NOMO-1 (cell line): ENCODE results near the gene AGBL3.

Experiments used
- DNase-seq, 2 experiments: peaks; one replicate each; lab custom pipeline; 2025; ENCODE audit not compliant: unreplicated experiment in 2 of 2; lab: John Stamatoyannopoulos, UW

Gene AGBL3

DNA sequence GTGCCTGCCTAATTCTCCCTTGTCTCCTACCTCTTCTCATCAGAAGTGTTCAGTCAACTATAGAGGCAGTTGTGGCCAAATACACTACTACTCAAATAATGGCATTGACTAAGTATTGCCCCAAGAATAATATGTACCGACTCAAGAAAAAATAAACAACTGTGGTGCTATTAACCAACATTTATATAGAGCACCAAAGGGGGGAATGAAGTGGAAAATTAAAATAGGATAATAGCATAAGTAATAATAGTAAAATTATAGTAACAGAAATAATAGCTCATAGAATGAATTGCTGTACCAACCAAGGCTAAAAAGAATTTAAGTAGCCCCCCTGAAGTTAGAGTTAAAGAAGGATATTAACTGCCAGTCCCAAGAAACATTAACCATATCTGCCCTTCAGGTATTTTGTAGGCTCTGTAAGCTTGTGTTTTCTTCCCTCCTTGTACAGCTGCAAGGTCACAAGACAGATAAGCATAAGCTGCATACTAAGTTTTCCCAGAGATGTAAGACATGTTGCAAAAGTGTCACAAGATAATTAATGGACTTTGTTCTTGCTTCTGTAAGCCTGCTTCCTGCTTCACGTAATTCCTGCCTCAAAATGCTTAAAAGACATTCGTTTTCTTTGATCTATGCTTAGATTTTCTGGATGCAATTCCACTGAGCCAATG is 195.1 kb downstream of the AGBL3 start:
- no peak for DNase-seq

GRCh38 chr7:135181929-135182678 is 195.8 kb downstream of the AGBL3 start:
- no peak for DNase-seq

DNA sequence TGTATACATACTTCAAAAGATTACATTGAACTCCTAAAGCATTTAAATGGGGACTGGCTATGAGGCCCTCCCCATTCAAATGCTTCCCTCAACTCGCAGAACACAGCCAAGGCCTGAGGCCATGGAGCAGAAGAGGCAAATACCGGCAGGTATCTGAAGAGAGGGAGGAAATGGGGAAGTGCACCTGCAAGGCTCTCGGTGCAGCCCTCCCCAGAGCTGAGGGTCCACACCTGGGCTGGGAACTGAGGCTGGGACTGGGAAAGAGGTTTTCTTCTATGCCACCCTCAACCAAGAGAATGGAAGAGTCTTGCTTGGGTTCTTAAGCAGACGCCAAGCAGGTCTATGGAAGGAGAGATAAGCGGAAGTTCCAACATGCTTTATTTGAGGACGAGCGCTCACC is 197.2 kb downstream of the AGBL3 start:
- no peak for DNase-seq

DNA sequence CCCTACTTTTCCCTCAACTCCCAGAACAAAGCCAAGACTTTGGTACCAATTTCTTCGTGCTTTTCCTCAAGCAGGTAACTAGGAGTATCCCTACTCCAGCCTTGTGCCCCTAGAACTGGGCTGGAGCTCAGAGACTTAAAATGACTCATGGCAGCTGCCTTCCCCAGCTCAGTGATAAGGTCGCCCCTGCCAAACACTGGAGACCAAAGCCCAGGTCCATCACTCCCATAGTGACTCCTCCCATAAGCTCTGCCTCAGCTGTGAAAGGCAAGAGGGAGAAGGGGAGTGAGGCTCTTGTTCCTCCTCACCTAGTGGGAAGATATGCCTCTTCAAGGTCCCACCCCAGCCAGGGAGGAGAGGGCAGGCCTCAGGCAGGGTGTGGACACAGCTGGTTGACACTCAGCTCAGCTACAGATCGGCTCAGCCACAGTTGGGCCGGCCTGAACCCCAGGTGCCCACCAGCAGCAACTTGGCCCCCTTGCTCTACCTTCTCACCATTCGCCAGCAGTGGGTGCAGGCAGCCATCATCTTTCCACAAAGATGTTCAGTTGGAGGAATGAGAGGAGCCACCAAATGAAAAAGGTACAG is 198.0 kb downstream of the AGBL3 start:
- no peak for DNase-seq
